Psoas muscle (tissue), 8 donors: ENCODE measurements around the gene USP40. TPM values are rescaled to one million over a fixed set of nuclear protein-coding genes. Genes with fewer than 3 reads are reported as not detected.

Experiments
- ATAC-seq, 4 donors: fragments of 200-7000 bp; cut with Tn5 transposase; one replicate each; pipeline ENCODE4 v1.9.1; 2020; ENCODE audit warnings: moderate library complexity in 3 of 4, mild to moderate bottlenecking in 2 of 4
- DNase-seq, 2 donors: peaks; one replicate each; pipeline ENCODE4 v3.0.0-alpha.2; 2020
- H3K27ac ChIP-seq: fragments of 200-600 bp; one replicate; pipeline ENCODE4 v1.8.0; 2022
- H3K27me3 ChIP-seq, 3 donors: fragments of 200-600 bp in 1 of 3; one replicate each; pipeline versions ENCODE4 v1.6.1 to v1.8.0; 2013 to 2022; ENCODE audit warnings: low read length in 2 of 3, mild to moderate bottlenecking in 2 of 3, moderate library complexity in 1 of 3; ENCODE audit not compliant: insufficient read depth in 3 of 3
- H3K36me3 ChIP-seq, 2 donors: fragments of 200-600 bp in 1 of 2; one replicate each; pipeline versions ENCODE4 v1.6.1 to v1.8.0; 2013 to 2022; ENCODE audit warnings: low read depth in 1 of 2, mild to moderate bottlenecking in 1 of 2, moderate library complexity in 1 of 2; ENCODE audit not compliant: insufficient read depth in 1 of 2
- H3K4me1 ChIP-seq: fragments of 200-600 bp; one replicate; pipeline ENCODE4 v1.8.0; 2022
- H3K4me3 ChIP-seq: fragments of 200-600 bp; one replicate; pipeline ENCODE4 v1.8.0; 2022; ENCODE audit warnings: mild to moderate bottlenecking
- H3K9me3 ChIP-seq: fragments of 200-600 bp; one replicate; pipeline ENCODE4 v1.8.0; 2022
- WGBS, 3 donors: extraction: QIAGEN DNeasy Blood & Tissue Kit; methylation state at CpG; one replicate each; pipeline versions ENCODE4 v1.1.6 to v1.1.7; 2013; 5-methylcytosine and 5-hydroxymethylcytosine counted together
- intact Hi-C, 2 donors: fragments of 100-400 bp; cut with DNase I; formaldehyde crosslinking; loops; one replicate each; pipeline versions ENCODE4 v1.11.0 to v1.14.2; 2022
- polyA plus RNA-seq, 3 donors: library from polyadenylated mRNA; stranded (reverse); fragments of 200-250 nt; gene quantifications; one replicate each; pipeline ENCODE4 v1.2.3, GENCODE V29; 2013
- total RNA-seq, 4 donors: library from RNA; stranded (reverse); fragmentation: NEBNext Ultra II Directional in 2 of 4; extraction: Animal tissue kit (Norgen Biotek cat#: 25700) in 2 of 4; gene quantifications; one replicate each; pipeline versions ENCODE4 v1.2.1 to v1.2.4, GENCODE V29; 2021 to 2023
- TF ChIP-seq, protein P1 (sequence below): fragments of 200-600 bp; IDR thresholded peaks from one replicate; pipeline ENCODE4 v1.8.0; 2022; ENCODE audit warnings: antibody characterized with exemption
- donor health status: healthy with polysubstance abuse.
- donor health status: DM: no; HTN: no; CAD: no; lungs with moderate emphysema.
- donor health status: Bipolar disorder and iron deficiency.
- donor health status: healthy.
- donor health status: DM: yes; HTN: yes; CAD: no.
- donor health status: DM: no; HTN: no; CAD: no.
- donor health status: DM: no; HTN: no; CAD: no.
- donor health status: DM: yes; HTN: yes; CAD: no.

USP40 gene
- total and polyA plus RNA-seq, 7 donors = 9.1 to 23.3 (median 19.4) TPM

DNA sequence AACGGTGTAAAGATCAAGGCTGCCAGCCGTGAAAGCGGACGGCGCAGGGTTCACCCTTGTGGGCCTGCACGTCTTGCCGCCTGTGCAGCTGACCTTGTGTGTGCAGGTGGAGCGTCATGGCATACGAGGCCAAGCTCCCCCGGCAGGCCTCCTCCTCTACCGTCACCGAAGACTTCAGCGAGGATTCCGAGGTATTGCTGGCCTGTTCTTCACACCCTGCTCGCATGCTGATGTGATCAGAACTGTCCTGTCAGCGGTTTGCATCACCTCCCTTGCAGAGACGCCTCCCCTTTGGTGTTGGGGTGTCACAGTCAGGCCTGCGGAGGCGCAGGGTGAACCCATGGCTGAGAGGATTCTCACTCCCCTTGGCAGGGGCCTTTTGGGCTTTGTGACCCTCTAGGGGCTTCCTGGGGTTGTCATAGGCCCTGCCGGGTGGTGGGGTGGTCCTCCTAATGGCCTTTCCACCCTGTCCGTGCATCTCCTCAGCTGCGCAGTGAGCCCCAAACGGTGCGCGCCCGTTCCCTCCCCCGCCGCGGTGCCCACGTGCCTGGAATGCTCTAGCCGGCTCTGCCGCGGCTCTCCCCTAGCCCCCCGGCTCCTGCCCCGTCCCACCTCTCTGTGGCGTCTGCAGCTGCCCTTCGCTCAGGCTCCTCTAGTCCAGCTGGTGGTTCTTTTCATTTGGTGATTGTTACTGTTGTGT is 119.8 kb downstream of the USP40 start:
- peaks cover 12 to 100% of the 10 kb centered on the region in 2 donors for H3K36me3 ChIP-seq
- TF ChIP-seq, protein P1, sequence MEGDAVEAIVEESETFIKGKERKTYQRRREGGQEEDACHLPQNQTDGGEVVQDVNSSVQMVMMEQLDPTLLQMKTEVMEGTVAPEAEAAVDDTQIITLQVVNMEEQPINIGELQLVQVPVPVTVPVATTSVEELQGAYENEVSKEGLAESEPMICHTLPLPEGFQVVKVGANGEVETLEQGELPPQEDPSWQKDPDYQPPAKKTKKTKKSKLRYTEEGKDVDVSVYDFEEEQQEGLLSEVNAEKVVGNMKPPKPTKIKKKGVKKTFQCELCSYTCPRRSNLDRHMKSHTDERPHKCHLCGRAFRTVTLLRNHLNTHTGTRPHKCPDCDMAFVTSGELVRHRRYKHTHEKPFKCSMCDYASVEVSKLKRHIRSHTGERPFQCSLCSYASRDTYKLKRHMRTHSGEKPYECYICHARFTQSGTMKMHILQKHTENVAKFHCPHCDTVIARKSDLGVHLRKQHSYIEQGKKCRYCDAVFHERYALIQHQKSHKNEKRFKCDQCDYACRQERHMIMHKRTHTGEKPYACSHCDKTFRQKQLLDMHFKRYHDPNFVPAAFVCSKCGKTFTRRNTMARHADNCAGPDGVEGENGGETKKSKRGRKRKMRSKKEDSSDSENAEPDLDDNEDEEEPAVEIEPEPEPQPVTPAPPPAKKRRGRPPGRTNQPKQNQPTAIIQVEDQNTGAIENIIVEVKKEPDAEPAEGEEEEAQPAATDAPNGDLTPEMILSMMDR = no peak
- 88 to 91% (median 90%) methylated on average over 34 to 37 of the region's 37 CpGs for WGBS, 3 donors
- DNase-seq = peak; percentile 13 to 43
- H3K27ac ChIP-seq = no peak overlapping the region
- peaks cover 9% of the 10 kb centered on the region for H3K4me1 ChIP-seq
- intact Hi-C loops = no loop called here
- no peaks in the 10 kb centered on the region for H3K27me3 ChIP-seq
- no peaks in the 10 kb centered on the region for H3K9me3 ChIP-seq
- no peak for ATAC-seq
- no peak overlapping the region for H3K4me3 ChIP-seq

DNA sequence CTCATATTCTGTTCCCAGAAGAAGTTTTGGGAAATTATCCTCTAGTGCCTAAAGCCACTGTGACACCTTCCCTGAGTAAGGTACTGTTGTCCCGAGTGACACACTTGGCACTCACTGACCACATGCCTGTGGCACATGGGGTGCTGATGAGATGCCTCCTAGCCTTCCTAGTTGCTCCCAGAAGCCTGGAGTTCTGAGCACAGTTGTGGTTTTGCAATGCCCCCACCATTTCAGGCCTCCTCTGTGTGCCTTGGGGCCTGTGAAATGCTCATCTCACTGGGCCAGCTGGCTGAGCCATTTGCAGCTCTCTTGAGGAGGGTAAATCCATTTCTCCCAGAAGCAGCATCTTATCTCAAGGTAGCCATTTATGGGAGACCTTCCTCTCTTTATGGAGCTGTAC is 120.5 kb downstream of the USP40 start:
- TF ChIP-seq, protein P1 = no peak
- H3K4me3 ChIP-seq = no peak overlapping the region
- no peaks in the 10 kb centered on the region for H3K27me3 ChIP-seq
- intact Hi-C loops = no loop called here
- no peak overlapping the region for H3K27ac ChIP-seq
- H3K9me3 ChIP-seq = no peaks in the 10 kb centered on the region
- DNase-seq (peak; percentile 7 to 23), ATAC-seq (peak in 1 of 4 donors; percentile 24)
- peaks cover 9% of the 10 kb centered on the region for H3K4me1 ChIP-seq
- peaks cover 12 to 100% of the 10 kb centered on the region in 2 donors for H3K36me3 ChIP-seq
- 32 to 80% (median 63%) methylated on average over 1 of the region's 1 CpG for WGBS, 3 donors

DNA sequence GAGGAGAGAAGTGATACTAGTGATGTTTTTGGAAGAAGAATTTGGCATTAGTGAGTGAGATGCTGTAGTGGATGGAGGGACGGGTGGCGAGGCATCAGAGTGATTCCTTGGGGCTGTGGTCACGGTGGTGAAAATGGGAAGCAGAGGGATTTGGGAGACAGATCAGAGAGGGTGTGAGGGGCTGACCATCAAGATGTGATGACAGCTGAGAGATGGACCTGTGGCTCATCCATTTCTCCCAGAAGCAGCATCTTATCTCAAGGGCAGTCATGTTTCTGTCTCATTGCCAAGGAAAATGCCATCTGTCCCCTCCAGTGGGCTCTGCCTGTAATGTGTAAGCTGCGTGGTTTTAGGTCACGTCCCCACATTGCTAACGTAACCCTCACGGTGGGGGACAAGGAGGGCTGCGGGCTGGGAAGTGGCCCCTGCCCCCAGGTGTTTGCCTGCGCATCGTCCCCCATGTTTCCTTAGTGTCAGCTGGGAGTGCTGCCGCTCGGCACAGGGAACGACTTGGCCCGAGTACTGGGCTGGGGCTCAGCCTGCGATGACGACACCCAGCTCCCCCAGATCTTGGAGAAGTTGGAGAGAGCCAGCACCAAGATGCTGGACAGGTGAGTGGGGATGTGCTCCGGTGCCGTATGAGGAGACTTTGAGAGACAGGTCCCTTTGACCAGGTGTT is 121.3 kb downstream of the USP40 start:
- intact Hi-C loops = no loop called here
- WGBS, 3 donors = 89 to 95% (median 92%) methylated on average over 18 of the region's 18 CpGs
- DNase-seq = peak; percentile 9 to 20
- peaks cover 7 to 100% of the 10 kb centered on the region in 2 donors for H3K36me3 ChIP-seq
- H3K4me1 ChIP-seq = peaks cover 13% of the 10 kb centered on the region
- no peaks in the 10 kb centered on the region for H3K27me3 ChIP-seq
- H3K9me3 ChIP-seq = no peaks in the 10 kb centered on the region
- TF ChIP-seq, protein P1 = no peak
- H3K4me3 ChIP-seq = no peak overlapping the region
- peak overlapping the region; percentile 16 for H3K27ac ChIP-seq
- no peak for ATAC-seq

DNA sequence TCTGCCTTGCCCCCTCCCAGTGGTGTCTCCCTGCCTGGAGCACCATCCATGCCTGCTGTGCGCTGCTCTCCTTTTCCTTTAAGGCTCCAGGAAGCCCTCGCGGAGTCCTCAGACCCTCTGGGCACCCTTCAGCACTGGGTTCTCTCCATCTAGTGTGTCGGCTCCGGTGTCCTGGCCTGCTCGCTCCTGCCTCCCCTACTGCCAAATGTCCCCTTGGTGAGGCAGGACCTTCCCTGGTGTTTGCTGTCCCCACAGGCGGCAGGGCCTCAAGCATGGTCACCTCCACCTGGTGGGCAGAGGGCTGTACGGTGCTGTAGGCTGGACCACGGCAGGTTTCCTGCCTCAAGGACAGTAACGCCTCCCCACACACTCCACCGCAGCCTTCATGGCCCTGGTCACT is 122.1 kb downstream of the USP40 start:
- intact Hi-C loops = no loop called here
- Histone ChIP-seq H3K27ac (no peak overlapping the region), H3K9me3 (no peaks in the 10 kb centered on the region), H3K36me3 (peaks cover 6 to 100% of the 10 kb centered on the region in 2 donors), H3K27me3 (no peaks in the 10 kb centered on the region), H3K4me1 (peaks cover 13% of the 10 kb centered on the region), H3K4me3 (no peak overlapping the region)
- no peak for ATAC-seq
- WGBS, 3 donors = 80 to 97% (median 88%) methylated on average over 11 of the region's 11 CpGs
- TF ChIP-seq, protein P1 = no peak
- DNase-seq = peak; percentile 6 to 42
